PFSK-1 (cell line): Measurements from ENCODE around the gene KLF6.
A peak's percentile ranks its signal among the peaks of the same experiment; 100 is the strongest.

ENCODE experiments used
- FOXP2 ChIP-seq: optimal IDR thresholded peaks from 2 replicates; pipeline ENCODE3; 2011; ENCODE audit warnings: borderline replicate concordance, control low read depth, inconsistent platforms; ENCODE audit not compliant: insufficient read depth; ENCODE audit errors: extremely low read length, extremely low read depth
- POLR2AphosphoS5 ChIP-seq: IDR thresholded peaks from 2 replicates; pipeline ENCODE4 v1.6.1; 2012; ENCODE audit warnings: low read depth, mild to moderate bottlenecking, control low read depth, low read length, moderate library complexity
- SIN3A ChIP-seq: IDR thresholded peaks from 2 replicates; pipeline ENCODE4 v1.6.1; 2012; ENCODE audit warnings: mild to moderate bottlenecking, low read length, moderate library complexity, borderline replicate concordance; ENCODE audit not compliant: insufficient read depth
- TAF1 ChIP-seq: IDR thresholded peaks from 2 replicates; pipeline ENCODE4 v1.6.1; 2012; ENCODE audit warnings: low read length, control low read depth, borderline replicate concordance; ENCODE audit not compliant: insufficient read depth
- TF ChIP-seq, protein P1 (sequence below), 2 experiments: IDR thresholded peaks; 2 replicates each; pipeline versions ENCODE4 v1.6.1 to v1.8.0; 2011 to 2012; ENCODE audit warnings: low read depth in 2 of 2, low read length in 2 of 2, control low read depth in 1 of 2, inconsistent platforms in 1 of 2, mild to moderate bottlenecking in 1 of 2, moderate library complexity in 1 of 2; ENCODE audit not compliant: insufficient read depth in 1 of 2

KLF6 gene

DNA sequence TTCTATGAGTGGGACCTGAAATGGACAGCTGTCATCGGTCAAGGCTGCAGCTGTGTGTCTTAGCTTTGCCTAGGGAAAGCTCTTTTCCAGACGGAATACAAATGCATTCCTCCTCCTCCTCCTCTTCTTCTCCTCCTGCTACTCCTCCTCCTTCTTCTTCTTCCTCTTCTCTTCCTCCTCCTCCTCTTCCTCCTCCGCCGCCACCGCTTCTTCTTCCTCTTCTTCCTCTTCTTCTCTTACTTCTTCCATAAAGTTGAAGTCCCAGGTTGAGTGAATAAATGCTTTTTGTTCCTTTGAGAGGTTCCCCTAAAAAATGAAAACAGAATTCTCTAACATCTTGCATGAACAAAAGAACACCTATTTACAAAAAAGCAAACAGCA lies 28.7 kb downstream of the KLF6 start:
- TF ChIP-seq FOXP2 (no peak), TAF1 (no peak), SIN3A (no peak), POLR2AphosphoS5 (no peak)
- TF ChIP-seq, protein P1, sequence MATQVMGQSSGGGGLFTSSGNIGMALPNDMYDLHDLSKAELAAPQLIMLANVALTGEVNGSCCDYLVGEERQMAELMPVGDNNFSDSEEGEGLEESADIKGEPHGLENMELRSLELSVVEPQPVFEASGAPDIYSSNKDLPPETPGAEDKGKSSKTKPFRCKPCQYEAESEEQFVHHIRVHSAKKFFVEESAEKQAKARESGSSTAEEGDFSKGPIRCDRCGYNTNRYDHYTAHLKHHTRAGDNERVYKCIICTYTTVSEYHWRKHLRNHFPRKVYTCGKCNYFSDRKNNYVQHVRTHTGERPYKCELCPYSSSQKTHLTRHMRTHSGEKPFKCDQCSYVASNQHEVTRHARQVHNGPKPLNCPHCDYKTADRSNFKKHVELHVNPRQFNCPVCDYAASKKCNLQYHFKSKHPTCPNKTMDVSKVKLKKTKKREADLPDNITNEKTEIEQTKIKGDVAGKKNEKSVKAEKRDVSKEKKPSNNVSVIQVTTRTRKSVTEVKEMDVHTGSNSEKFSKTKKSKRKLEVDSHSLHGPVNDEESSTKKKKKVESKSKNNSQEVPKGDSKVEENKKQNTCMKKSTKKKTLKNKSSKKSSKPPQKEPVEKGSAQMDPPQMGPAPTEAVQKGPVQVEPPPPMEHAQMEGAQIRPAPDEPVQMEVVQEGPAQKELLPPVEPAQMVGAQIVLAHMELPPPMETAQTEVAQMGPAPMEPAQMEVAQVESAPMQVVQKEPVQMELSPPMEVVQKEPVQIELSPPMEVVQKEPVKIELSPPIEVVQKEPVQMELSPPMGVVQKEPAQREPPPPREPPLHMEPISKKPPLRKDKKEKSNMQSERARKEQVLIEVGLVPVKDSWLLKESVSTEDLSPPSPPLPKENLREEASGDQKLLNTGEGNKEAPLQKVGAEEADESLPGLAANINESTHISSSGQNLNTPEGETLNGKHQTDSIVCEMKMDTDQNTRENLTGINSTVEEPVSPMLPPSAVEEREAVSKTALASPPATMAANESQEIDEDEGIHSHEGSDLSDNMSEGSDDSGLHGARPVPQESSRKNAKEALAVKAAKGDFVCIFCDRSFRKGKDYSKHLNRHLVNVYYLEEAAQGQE (IDR thresholded peaks at IDR 0.05; ENCODE audit: insufficient read depth in 1 of 2, low read depth in 2 of 2, low read length in 2 of 2): no peak

DNA sequence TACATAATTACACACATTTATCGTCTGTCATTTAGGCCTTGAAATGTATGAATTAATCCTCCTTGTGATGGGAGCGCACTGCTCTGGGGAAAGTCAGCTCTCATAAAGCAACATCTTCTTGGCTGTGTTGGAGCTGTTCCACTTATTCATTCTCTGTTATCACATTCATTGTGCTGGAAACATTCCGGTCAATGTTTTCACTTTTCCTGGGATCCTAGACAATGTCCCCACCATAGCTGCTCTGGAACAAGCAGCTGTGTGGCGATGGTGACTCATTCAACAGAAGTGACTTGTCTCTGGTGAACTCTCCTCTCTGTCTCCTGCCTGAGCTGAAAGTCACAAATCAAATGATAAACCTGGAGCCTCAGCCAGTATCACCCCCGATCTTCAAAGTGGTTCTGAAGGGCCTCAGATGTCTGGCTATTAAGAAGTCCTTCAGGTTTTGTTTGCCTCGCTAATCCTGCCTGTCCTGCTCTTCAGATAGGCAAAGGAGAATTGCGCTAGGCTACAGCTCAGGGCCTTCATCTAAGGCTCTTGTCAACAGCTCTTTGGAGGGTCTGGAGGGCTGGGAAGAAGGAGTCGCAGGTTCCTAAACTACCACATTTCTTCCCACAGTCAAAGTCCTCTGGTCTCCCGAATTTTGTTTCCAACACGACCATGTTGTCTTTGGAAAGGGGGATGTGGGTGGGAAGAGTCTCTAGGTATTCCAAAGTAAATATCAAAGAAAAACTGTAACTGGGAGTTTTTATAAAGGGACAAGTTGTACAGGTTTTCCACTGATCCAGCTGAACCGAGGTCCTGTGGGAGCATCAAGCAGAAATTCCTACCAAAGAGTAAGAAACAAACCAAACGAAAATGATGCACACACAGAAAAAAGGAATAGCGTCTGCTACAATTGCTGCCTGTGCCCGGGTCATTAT lies 29.3 kb downstream of the KLF6 start:
- no peak for TF ChIP-seq FOXP2
- TF ChIP-seq, protein P1 (IDR thresholded peaks at IDR 0.05; ENCODE audit: insufficient read depth in 1 of 2, low read depth in 2 of 2, low read length in 2 of 2): no peak

DNA sequence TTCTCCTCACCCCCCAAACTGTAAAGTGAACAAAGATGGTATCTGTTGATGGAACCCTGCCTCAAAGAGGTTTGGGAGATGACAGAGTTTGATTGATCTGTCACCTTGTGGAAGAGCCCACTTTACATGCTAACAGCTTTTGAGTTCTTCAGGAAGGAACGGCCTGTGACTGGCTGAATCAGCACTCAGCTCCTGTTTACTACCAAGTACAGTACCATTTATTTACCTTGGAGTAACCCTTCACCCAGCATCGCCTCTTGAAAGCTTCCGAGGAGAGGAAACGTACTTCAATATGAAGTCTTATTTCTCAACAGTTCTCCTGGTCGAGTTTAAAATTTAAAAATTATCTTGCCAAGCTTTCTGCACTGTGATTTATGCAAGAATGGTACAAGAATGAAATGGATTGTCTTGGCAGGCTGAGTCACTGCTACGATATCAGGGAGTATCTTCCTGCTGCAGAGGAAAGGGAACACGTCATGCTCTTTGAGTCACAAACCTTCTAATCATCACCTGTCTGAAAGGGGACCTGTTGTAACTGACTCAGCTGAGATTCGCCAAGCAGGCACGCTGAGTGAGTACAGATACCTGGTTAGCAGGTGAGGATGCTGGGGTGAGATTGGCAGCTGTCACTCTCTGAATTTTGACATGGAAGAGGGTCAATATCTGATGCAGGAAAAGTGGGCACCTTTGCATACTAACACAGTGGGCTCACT lies 30.1 kb downstream of the KLF6 start:
- TF ChIP-seq TAF1 (no peak), SIN3A (no peak), FOXP2 (peak; percentile 26), POLR2AphosphoS5 (no peak)
- TF ChIP-seq, protein P1 (IDR thresholded peaks at IDR 0.05; ENCODE audit: insufficient read depth in 1 of 2, low read depth in 2 of 2, low read length in 2 of 2): no peak

DNA sequence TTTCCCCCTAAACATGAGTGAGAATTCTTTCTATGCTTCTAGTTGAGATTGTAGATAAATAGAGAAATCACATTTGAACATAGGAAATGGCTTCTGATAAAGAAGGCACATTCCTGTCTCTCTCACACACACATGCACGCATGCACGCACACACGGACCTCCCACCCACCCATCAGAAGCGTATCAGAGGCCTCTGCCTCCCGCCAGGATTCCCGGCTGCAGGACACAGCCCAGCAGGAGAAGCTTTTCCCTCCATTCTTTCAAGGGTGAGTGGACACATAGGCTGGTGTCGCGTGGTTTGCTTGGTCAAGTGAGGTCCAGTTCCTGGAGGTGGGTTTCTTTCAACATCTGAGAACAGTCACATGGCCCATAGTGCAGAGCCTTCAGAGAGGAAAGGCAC lies 34.2 kb downstream of the KLF6 start:
- no peak for TF ChIP-seq POLR2AphosphoS5
- no peak for TF ChIP-seq SIN3A
- TF ChIP-seq FOXP2: no peak
- no peak for TF ChIP-seq TAF1
- TF ChIP-seq, protein P1 (IDR thresholded peaks at IDR 0.05; ENCODE audit: insufficient read depth in 1 of 2, low read depth in 2 of 2, low read length in 2 of 2): no peak
